ENCODE measurements around the gene RCAN3. TPM values are rescaled to one million over a fixed set of nuclear protein-coding genes. Genes with fewer than 3 reads are reported as not detected.
A peak's percentile ranks its signal among the peaks of the same experiment; 100 is the strongest.
"Not testable (repeated sequence)": the region's sequence is repeated elsewhere in the genome, so short reads cannot be mapped to it uniquely, and the experiment has no call there.

Gene RCAN3
- total RNA-seq, 1 donor from 2014 or later = 24.9 TPM

GRCh38 chr1:24484199-24484598 is 18.4 kb upstream of the RCAN3 start:
- TF ChIP-seq CTCF (IDR thresholded peaks at IDR 0.05; ENCODE audit: unreplicated experiment) = no peak
- Mint-ChIP-seq H3K36me3 (ENCODE audit: low read depth, unreplicated experiment) (no peaks in the 10 kb centered on the region), H3K4me1 (ENCODE audit: unreplicated experiment) (peaks cover 18% of the 10 kb centered on the region), H3K9me3 (ENCODE audit: unreplicated experiment) (no peaks in the 10 kb centered on the region), H3K4me3 (ENCODE audit: unreplicated experiment) (no peak overlapping the region), H3K27ac (ENCODE audit: unreplicated experiment) (no peak overlapping the region), H3K27me3 (ENCODE audit: unreplicated experiment) (peaks cover 2% of the 10 kb centered on the region)
- DNase-seq (ENCODE audit: low spot score) = no peak

- TF ChIP-seq CTCF (IDR thresholded peaks at IDR 0.05; ENCODE audit: unreplicated experiment) = no peak
- Mint-ChIP-seq H3K9me3 (ENCODE audit: unreplicated experiment) (no peaks in the 10 kb centered on the region), H3K4me3 (ENCODE audit: unreplicated experiment) (no peak overlapping the region), H3K4me1 (ENCODE audit: unreplicated experiment) (peaks cover 12% of the 10 kb centered on the region), H3K36me3 (ENCODE audit: low read depth, unreplicated experiment) (no peaks in the 10 kb centered on the region), H3K27me3 (ENCODE audit: unreplicated experiment) (no peaks in the 10 kb centered on the region), H3K27ac (ENCODE audit: unreplicated experiment) (no peak overlapping the region)
- DNase-seq (ENCODE audit: low spot score) = no peak
Measured at GRCh38 chr1:24486331-24487065, 16.1 kb upstream of the RCAN3 start.

GRCh38 chr1:24487455-24487854 is 15.2 kb upstream of the RCAN3 start:
- H3K27me3 Mint-ChIP-seq (ENCODE audit: unreplicated experiment) = no peaks in the 10 kb centered on the region
- H3K4me1 Mint-ChIP-seq (ENCODE audit: unreplicated experiment) = peaks cover 10% of the 10 kb centered on the region
- no peaks in the 10 kb centered on the region for H3K36me3 Mint-ChIP-seq (ENCODE audit: low read depth, unreplicated experiment)
- no peak for DNase-seq (ENCODE audit: low spot score)
- H3K27ac Mint-ChIP-seq (ENCODE audit: unreplicated experiment) = no peak overlapping the region
- no peaks in the 10 kb centered on the region for H3K9me3 Mint-ChIP-seq (ENCODE audit: unreplicated experiment)
- H3K4me3 Mint-ChIP-seq (ENCODE audit: unreplicated experiment) = no peak overlapping the region
- TF ChIP-seq CTCF (IDR thresholded peaks at IDR 0.05; ENCODE audit: unreplicated experiment) = no peak

- H3K9me3 Mint-ChIP-seq (ENCODE audit: unreplicated experiment); H3K27me3 Mint-ChIP-seq (ENCODE audit: unreplicated experiment); H3K36me3 Mint-ChIP-seq (ENCODE audit: low read depth, unreplicated experiment); H3K27ac Mint-ChIP-seq (ENCODE audit: unreplicated experiment); H3K4me3 Mint-ChIP-seq (ENCODE audit: unreplicated experiment); H3K4me1 Mint-ChIP-seq (ENCODE audit: unreplicated experiment); DNase-seq (ENCODE audit: low spot score): not testable (repeated sequence)
Measured at GRCh38 chr1:24488159-24488558, 14.5 kb upstream of the RCAN3 start.

GRCh38 chr1:24489674-24490073 is 13.0 kb upstream of the RCAN3 start:
- Mint-ChIP-seq H3K27ac (ENCODE audit: unreplicated experiment) (no peak overlapping the region), H3K4me3 (ENCODE audit: unreplicated experiment) (peak overlapping the region; percentile 42), H3K36me3 (ENCODE audit: low read depth, unreplicated experiment) (no peaks in the 10 kb centered on the region), H3K27me3 (ENCODE audit: unreplicated experiment) (no peaks in the 10 kb centered on the region), H3K4me1 (ENCODE audit: unreplicated experiment) (peaks cover 10% of the 10 kb centered on the region), H3K9me3 (ENCODE audit: unreplicated experiment) (no peaks in the 10 kb centered on the region)
- DNase-seq (ENCODE audit: low spot score) = no peak
- TF ChIP-seq CTCF (IDR thresholded peaks at IDR 0.05; ENCODE audit: unreplicated experiment) = no peak

Data from endothelial cell (in vitro differentiated cells).